Fibroblast of villous mesenchyme (primary cell): ENCODE measurements around the gene USP35. TPM values are rescaled to one million over a fixed set of nuclear protein-coding genes. Genes with fewer than 3 reads are reported as not detected.

Source experiments
- DNase-seq: peaks from one replicate; pipeline ENCODE4 v3.0.0-alpha.2; 2010; ENCODE audit warnings: low read depth
- H3K4me3 ChIP-seq: 2 replicates; pipeline ENCODE4 v1.5.1; 2011; ENCODE audit warnings: low read depth, mild to moderate bottlenecking, low read length
- total RNA-seq: library from RNA; depleted of rRNA; stranded (reverse); fragments of >200 nt; gene quantifications from 2 replicates; pipeline ENCODE4 v1.2.3, GENCODE V29; 2012
- TF ChIP-seq, protein P1 (sequence below): IDR thresholded peaks from 2 replicates; pipeline ENCODE4 v1.5.1; 2012; ENCODE audit warnings: low read depth, mild to moderate bottlenecking, low read length; ENCODE audit not compliant: insufficient read depth

The USP35 gene
- total RNA-seq, 1 donor: 10.8 TPM

DNA sequence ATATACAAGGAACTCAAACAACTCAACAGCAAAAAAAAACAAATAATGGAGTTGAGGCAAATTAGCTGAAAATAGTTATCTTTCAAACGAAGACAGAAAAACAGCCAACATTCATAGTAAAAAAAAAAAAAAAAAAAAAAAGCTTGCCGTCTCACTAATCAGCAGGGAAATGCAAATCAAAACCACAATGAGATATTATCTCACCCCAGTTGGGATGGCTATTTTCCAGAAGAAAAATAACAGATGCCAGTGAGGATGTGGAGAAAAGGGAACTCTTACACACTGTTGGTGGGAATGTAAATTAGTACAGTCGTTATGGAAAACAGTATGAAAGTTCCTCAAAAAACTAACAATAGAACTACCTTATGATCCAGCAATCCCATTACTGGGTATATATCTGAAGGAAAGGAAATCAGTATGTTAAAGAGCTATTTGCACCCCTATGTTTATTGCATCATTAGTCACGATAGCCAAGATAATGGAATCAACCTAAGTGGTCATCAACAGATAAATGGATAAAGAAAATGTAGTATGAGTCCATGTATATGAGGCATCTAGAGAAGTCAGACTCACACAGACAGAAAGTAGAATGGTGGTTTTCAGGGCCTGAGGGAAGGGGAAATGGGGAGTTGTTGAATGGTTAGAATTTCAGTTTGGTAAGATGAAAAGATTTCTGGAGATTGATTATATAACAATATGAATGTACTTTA, 56.0 kb downstream of the USP35 start:
- no peak overlapping the region for H3K4me3 ChIP-seq
- TF ChIP-seq, protein P1, sequence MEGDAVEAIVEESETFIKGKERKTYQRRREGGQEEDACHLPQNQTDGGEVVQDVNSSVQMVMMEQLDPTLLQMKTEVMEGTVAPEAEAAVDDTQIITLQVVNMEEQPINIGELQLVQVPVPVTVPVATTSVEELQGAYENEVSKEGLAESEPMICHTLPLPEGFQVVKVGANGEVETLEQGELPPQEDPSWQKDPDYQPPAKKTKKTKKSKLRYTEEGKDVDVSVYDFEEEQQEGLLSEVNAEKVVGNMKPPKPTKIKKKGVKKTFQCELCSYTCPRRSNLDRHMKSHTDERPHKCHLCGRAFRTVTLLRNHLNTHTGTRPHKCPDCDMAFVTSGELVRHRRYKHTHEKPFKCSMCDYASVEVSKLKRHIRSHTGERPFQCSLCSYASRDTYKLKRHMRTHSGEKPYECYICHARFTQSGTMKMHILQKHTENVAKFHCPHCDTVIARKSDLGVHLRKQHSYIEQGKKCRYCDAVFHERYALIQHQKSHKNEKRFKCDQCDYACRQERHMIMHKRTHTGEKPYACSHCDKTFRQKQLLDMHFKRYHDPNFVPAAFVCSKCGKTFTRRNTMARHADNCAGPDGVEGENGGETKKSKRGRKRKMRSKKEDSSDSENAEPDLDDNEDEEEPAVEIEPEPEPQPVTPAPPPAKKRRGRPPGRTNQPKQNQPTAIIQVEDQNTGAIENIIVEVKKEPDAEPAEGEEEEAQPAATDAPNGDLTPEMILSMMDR: no peak
- DNase-seq: peak; percentile 62

DNA sequence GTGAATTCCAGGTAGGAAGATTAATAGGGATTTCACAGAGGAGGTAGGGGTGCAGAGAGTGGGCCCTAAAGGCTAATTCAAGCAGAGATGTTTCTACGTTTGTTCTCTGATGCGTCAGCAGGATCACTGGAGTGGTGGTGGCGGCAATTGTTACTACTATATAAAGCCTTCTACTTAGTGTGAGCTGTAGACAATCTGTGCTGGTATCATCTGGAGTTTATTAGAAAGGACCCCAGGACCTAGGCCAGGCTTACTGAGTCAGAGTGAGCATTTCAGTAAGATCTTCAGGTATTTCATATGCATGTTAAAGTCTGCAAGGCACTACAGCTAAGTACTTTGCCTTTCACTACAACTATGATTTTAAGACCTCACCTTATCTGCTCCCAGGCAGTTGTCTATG, 59.5 kb downstream of the USP35 start:
- TF ChIP-seq, protein P1: no peak
- DNase-seq: no peak
- H3K4me3 ChIP-seq: no peak overlapping the region

DNA sequence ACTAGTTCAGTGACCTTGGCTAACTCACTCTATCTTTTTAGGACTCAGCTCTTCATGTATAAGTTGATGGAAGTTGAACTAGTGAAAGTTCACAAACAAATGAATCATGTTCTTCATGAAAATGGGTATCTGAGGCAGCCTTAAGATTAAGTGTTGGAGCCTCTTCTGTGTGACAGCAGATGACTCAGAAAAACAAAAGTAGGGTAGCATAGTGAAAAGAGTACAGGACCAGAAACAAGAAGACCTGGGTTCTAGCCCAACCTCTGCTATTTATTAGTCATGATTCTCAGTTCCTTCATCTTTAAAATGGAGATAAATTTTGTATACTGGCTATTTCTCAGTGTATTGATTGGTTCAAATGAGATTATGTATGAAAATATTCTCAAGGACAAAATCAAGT, 60.2 kb downstream of the USP35 start:
- no peak overlapping the region for H3K4me3 ChIP-seq
- TF ChIP-seq, protein P1: no peak
- DNase-seq: no peak

DNA sequence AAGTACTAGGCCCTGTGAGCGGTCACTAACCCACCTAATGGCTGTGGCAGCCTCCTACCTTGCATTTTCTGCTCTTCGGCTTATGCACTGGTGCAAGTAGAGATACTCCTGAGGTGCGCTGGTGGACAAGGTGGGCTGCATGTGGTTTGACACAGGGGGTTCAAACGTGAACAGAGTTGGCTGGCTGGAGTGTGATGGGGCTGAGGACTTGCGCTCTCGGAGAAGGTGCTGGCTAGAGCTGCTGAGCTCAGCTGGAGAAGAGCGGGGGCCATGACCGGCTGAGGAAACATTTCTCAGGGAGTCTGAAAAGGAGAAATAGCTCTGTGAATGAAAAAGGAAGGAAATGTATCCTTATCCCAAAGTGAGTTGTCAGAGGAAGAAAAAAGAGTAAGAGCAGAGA, 61.4 kb downstream of the USP35 start:
- no peak for DNase-seq
- H3K4me3 ChIP-seq: no peak overlapping the region
- TF ChIP-seq, protein P1: no peak

DNA sequence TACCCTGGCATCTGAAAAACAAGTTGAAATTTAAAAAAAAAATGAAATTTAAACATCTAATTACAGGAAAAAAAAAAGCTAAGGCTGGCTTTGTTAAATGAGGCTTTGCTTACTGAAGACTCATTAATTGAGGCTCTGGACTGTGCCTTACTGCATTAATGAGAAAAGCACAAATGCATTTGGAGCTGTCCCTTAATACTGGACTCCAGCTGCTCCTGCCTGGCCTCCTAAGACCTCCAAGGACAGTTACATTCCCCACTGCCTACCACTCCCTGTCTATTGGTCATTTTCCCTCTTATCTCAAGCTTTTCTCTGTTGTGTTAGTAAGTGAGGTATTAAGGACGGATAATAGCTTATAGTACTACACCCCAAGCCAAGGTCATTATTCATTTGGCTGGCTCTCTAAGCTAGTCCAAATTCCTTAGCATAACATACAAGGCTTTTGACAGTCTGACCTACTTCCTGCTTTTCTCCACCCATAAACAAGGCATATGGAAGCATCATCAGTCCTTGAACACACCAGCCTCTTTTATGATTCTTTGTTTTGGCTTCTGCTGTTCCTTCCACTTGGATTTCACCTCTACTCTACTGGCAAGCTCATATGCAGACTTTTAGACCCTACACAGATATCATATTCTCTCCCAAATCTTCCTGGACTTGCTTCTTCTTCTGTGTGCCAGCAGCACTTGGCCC, 62.5 kb downstream of the USP35 start:
- DNase-seq: peak; percentile 55
- TF ChIP-seq, protein P1: no peak
- no peak overlapping the region for H3K4me3 ChIP-seq

DNA sequence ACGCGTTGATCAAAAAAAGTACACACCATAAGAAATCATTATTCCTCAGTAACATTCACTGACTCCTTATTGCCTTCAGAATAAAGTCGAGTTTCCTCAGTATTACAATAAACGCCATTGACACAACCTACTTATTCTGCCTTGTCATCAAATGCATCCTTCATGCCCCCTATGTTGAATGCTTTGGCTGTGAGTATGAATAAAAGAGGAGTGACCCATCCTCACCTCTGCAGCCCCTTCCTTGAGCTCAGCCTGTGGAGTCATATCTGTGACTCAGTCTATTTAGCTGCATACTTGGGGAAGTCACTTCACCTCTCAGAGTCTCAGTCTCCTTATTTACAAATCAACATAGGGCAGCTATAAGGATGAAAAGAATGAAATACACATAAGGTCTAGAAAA, 65.1 kb downstream of the USP35 start:
- no peak for DNase-seq
- H3K4me3 ChIP-seq: no peak overlapping the region
- TF ChIP-seq, protein P1: no peak
